Esophagus muscularis mucosa (tissue), 4 donors: ENCODE data around the gene RNF26.

Experiments used
- CTCF ChIP-seq, 3 experiments: fragments of 200-600 bp in 2 of 3; fragments of 450-650 bp in 1 of 3; sonication (generic) in 2 of 3; IDR thresholded peaks; one replicate each; pipeline ENCODE4 v1.5.1; 2017 to 2019; ENCODE audit warnings: antibody characterized with exemption in 3 of 3, mild to moderate bottlenecking in 2 of 3, moderate library complexity in 1 of 3
- EP300 ChIP-seq: sonication (generic); formaldehyde crosslinking; IDR thresholded peaks from one replicate; pipeline ENCODE4 v1.6.1; 2017; ENCODE audit warnings: antibody characterized with exemption
- POLR2A ChIP-seq: fragments of 450-650 bp; IDR thresholded peaks from one replicate; pipeline ENCODE4 v1.6.1; 2017; ENCODE audit warnings: antibody characterized with exemption, moderate library complexity, mild to moderate bottlenecking, low read depth
- POLR2AphosphoS5 ChIP-seq, 2 donors: sonication (generic); formaldehyde crosslinking; IDR thresholded peaks; one replicate each; pipeline ENCODE4 v1.6.1; 2017; ENCODE audit warnings: antibody characterized with exemption in 2 of 2

DNA sequence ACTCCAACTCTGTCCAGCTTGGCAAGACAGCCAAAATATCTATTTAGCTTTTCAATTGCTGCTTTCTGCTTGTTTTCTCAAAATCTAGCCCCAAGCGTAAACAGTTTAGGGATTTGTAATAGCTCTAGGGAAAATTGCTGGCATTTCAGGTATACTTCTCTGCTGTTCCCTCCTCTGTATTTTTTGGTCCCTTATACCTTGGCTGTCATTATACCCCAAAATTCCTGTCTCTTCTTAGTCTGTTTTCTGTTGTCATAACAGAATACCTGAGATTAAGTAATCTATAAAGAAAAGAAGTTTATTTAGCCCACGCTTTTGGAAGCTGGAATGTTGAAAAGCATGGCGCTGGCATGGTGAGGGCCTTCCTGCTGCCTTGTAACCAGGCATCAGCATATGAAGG is 40.9 kb upstream of the RNF26 start:
- TF ChIP-seq CTCF (IDR thresholded peaks at IDR 0.05) (no peak), POLR2AphosphoS5 (IDR thresholded peaks at IDR 0.05) (no peak), EP300 (no peak), POLR2A (no peak)
